Measurements from ENCODE around the gene DAAM1.
A peak's percentile ranks its signal among the peaks of the same experiment; 100 is the strongest.

DAAM1 gene

DNA sequence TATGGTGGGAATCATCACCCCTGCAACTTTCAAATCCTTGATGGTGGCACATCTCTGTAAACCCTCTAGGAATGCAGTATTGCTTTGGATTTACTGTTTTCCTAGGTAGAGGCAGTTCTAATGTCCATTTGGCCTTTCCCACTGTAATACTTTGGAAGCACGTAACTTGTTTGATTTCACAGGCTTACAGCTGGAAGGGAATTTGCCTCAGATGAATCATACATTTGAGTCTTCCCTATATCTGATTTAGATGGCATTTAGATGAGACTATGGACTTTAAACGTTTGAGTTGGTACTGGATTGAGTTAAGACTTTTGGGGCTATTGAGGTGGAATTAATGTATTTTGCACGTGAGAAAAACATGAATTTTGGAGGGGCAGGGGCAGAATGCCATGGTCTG is 35.9 kb downstream of the DAAM1 start:
- no peak for DNase-seq

DNA sequence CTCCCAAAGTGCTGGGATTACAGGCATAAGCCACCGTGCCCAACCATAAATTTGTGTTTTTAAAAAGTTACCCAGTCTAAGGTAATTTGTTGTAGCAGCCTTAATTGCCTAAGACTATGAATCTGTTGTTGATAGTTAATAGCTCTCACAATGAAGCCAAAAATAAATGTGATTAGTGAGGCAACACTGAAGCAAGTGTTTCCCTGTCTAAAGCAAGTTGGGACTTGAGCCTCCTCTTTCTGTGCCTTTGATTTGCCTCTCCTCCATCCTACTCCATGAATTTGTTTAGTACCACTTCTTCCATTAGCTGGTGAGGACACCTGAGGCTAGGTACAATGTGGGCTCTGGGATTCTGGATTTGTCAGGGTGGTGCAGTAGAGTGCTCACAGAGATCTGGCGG is 36.8 kb downstream of the DAAM1 start:
- no peak for DNase-seq

DNA sequence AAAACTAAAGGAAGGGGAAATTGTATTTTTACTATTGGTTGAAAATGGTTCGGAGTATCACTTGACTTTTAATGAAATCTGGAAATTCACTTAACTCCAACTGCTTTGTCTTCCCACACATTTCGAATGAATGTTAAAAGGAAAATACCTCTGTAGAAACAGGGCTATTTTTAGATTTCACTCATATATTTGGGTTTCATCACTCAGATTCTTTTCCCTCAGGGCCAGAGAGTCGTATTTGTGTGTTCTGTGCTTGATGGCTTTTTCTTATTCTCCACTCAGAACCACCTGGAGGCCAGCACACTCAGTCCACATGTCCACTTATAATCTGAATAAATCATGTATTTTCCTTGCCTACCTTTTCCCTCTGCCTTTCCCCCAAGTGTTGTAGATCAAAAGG is 40.0 kb downstream of the DAAM1 start:
- no peak for DNase-seq

DNA sequence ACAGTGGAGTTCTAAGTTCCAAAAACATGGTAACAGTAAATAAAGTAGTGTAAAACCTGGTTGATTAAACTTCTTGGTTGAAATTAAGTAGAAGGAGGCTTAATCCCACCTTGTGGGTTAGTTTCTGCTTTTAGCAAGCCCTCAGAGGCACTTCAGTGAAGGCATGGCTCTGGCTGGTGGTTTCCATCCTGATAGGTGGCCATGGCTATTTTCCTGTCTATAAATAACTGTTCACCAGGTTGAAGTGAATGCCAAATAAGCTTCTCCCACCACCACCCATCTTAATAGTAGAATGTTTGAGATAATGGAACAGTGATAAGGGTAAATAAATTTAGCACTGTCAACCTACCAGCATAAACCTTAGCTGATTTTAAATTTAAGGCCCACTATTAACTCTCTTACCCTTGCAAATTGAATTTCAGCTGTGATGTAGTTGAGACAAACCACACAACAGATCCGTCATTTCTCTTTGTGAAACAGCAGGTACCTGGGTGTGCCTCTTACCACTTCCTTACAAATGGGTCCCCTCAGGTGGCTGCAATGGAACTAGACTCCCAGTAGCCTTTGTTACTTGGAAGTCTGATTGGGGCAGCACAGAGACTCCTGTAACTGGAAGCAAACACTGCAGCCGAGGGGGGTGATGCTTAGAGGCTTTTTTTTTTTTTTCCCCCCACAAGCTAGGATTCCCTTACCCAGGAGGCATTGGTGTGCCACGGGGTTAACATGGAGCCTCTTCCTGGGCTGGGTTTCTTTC is 41.4 kb downstream of the DAAM1 start:
- DNase-seq: no peak

DNA sequence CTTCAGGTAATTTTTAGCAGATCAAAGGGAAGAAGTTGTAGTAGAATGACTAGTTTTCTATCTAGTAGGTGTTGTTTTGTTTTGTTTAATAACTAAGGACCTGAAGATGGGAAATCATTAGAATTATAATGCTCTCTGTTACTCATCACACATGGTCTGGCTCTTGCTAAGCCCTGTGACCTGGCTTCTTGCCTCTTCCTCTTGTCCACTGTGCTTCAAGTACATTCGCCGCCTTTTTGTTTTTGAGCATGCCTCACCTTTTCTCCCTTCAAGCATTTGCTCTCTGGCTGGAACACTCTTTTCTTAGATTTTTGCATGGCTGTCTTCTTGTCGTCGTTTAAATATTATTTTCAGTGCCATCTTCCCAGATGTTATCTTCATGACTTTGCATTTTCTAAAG is 47.7 kb downstream of the DAAM1 start:
- no peak for DNase-seq

DNA sequence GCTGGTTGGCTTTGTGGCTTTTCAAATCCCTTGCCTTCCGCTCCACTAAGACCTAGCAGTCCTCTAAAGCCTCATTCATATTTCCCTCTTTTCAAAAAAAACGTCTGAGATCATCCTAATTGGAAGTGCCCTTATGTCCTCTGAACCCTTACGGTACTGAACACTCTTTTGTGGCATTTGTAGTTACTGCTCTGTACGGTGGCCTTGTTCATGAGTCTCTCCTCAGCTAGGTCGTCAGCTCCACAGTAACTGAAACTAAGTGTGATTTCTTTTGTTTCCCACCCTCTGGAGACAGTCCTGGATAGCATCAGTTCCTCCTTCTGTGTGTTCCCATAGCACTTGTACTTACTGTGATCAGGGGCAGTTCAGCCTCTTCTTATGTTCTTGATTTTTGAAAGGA is 49.7 kb downstream of the DAAM1 start:
- DNase-seq: no peak

DNA sequence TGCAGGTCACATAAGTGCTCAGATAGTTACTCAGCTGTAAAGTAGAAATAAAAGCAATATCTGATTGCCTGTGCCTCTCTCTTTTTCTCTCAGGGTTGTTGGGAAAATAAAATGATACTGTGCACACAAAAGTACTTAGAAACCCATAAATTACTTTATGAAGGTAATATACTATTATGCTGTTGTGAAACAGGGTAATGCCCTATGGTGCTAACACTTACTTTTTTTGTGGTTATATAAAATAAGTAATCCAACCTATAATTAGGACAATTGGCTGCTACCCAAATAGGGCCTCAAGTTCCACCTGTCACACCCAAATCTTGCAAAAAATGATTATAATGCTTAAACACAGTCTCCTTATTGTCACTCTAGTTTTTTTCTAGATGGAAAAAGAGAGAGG is 50.6 kb downstream of the DAAM1 start:
- DNase-seq: no peak

DNA sequence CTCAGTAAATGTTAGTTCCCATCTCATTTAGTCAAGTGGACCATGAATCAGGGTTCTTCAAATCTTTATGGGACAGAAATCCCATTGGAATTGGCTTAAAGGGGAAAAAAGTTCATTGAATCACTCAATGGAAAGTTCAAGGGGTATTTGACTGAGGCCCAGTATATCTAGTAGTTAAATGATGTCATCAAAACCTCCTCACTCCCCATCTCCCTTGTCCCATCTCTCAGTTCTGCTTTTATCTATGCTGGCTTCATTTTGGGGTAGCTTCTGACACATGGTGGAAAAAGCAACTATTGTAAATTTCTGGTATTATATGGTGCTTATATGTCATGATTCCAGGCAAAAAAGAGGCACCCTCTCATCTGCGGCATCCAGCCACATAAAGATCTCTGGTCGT is 51.9 kb downstream of the DAAM1 start:
- no peak for DNase-seq

DNA sequence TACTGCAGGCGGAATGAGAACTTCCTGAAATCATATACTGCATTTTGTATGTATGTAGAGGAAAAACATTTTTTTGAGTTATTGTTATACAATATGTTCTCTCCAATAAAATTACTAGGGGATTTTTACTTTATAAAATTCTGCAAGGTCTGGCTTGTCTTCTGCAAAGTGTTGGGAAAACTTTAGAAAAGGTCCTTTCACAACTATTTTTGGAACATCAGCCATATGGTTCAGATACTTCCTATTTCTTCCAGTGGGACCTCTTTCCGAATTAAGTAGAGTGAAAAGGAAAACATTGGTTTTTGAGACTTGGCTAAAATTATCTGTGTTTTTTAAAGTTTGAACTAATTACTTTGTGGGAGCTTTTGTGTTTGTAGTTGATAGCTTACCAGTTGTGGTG is 52.7 kb downstream of the DAAM1 start:
- DNase-seq: no peak

DNA sequence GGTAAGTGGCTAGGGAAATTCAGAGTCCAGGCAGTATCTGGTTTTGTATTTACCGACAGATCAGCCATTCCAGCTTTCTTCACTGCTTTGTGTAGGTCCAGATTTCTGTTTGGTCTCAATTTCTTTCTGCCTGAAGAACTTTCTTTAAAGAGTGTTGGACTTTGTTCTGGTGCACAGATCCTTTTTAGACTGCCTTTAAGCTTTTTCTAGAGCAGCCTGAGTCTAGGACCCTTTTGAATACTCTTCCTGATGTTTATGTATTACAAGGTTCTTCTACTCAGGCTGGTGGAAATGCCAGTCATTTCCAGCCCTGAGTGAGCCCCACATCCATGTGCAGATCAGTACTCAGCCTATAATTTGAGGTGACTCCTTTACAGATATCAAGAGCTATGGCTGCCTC is 54.7 kb downstream of the DAAM1 start:
- no peak for DNase-seq

DNA sequence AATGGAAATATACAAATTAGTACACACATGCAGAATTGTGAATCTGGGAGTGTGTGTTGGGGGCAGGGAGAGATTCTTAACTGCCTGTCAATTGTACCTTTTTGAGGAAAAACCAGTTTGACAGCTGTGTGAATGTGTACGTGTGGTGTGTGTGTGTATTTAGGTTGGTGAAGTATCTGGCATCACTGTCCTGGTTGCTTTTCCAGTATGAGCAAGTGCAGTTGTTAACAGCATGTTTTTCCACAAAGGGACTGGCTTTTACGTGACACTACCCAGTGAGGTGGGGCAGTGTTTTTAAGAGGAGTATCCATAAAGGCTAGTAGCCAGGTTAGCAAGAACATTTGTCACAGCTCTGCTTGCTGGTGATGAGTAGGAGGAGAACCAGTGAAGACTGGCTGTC is 56.1 kb downstream of the DAAM1 start:
- DNase-seq: peak; percentile 90

DNA sequence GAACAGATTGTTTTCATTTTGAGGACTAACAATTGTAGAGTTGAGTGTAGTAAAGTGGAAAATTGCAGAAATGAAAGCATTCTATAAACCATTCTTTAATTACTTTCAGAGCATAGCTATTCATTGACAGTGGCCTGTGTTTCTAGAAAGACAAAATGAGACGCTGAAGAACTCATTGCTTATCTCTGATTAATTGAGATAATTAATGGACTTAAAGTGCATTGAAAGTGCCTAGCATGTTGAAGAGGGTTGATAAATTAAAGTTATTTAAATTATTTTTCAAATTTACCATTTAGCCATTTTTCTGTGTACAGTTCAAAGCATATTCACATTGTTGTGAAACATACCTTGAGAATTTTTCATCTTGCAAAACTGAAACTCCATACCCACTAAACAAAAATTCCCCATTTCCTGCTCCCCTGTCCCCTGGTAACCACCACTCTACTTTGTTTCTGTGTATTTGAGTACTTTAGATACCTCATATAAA is 57.4 kb downstream of the DAAM1 start:
- no peak for DNase-seq

DNA sequence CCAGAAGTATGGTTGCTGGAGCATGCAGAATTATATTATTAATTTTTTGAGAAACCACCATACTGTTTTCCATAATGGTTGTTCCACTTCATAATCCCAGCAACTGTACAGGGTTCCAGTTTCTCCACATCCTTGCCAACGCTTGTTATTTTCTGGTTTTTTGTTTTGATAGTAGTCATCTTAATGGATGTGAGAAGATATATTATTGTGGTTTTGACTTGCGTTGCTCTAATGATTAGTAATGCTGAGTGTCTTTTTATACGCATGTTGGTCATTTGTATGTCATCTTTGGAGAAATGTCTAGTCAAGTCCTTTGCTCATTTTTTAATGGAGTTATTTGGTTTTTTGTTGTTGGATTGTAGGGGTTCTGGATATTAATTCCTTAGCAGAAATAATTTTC is 58.1 kb downstream of the DAAM1 start:
- DNase-seq: no peak

DNA sequence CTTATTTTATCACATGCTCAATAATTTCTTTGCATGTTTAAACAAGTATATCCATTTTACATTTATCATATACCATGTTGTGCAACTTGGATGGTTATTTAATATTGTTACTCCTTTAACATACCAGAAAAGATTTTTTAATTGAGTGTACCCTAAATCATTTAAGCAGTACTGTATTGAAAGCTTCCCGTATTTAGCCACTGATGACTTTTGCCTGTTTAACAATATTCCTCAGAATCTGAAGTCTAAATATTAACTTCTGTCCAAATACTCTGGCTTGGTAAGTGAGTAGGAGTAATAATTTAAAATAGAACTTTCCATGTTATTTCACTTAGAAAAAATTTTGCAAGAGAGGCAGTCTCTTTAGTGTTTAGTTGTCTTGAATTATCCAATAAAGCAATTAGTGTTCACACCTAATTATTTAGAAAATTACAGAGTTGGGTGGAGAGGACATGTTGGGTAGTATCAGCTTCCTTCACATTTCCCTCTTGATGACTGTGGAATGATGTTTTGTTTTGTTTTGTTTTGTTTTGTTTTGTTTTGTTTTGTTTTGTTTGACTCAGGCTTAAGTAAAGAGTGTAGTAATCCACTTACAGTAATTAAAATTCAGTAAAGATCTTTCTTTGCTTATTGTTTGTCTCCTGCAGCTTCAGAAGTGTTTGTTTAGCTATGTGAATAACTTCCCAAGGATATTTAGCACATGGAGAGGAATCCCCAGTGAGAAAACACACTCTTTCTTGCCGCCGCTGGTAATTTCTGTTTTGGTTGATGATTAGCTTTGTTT is 59.5 kb downstream of the DAAM1 start:
- peak; percentile 10 for DNase-seq

DNA sequence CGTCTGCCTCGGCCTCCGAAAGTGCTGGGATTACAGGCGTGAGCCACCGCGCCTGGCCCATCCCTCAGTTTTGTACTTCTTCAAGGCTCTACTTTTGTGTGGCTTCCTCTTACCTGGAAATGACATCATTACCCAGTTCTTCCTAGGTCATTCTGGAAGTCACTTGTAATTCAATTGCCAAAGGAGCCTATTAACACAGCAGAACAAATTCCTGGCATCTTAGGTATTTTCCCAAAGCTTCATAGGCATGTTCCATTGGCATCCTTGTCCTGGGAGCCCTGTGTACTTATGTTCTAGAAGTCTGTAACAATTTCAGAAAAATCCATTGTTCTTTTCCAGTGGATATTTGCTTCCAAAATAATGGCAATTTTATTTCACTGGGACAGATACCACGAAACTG is 60.6 kb downstream of the DAAM1 start:
- DNase-seq: no peak

DNA sequence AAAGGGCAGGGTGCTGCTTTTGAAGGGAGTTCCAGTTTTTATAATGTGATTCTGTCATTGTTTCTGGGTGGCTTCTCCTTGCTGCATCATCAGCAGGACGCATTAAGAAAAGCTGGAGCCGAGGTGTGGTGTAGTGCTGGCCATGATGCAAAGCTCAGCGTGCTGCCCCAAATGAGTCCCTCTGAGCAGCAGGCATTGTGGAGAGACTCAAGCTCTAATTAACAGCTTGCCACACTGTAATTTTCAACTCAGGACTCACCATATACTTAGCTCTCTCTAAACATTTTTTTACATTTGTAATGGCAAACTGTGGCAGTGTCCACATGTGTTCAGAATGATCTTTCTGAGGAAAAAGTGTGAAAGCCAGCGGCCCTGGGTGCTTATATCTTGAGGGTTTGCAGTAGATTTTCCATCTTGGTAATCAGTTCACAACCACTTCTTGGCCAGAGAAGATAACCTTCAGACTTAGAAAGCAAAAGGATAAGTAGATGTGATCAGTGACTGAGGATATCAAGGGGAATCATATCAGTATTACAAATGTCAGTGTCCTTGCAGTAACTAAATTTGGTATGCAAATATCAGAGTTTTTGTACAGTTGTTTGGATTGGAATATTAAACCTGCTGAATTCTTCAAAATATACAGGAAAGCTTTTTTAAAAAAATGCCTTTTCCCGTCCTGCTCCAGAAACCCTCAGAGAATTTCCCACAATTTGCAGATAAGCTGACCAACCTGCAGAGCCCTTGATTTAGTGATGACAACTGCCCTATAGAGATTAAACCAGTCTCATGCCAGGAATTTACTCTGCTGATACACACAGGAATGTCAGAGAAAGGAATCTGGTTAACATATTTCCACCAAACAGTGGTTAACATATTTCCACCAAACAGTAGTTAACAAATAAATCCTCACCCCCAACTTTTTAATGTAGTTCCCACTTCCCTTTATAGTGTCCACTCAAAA is 63.6 kb downstream of the DAAM1 start:
- DNase-seq: no peak

DNA sequence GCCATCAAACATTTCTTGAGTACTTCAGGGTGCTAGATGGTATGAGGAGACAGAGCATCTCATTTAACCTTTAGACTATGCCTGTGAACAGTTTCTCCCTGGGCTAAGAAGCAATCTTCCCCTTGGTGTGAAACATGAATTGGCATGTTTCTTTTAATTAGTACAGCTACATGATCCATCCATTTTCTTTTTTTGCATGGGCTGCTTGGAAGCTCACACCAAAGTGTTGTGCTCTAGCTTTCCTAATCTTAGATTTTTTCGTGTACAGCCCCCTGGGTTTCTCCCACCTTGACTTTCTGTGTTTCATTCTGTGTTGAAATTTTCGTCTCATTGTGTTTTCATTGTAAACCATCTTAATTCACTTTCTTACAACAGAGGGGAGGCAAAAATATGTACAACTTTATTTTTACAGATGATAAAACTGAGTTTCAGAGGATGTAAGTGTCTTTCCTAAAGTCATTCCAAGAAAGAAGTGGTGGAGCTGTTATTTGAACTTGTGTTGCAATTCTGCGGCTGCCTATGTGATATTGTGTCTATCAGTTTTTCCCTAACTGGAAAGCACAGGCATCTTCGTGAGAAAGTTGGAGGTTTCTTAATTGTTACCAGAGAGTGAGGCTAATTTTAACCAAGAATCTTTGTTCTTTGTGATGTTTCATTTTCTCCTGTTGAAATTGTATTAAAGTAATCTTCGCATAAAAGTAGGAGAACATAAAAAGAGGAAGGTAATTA is 64.5 kb downstream of the DAAM1 start:
- DNase-seq: no peak

DNA sequence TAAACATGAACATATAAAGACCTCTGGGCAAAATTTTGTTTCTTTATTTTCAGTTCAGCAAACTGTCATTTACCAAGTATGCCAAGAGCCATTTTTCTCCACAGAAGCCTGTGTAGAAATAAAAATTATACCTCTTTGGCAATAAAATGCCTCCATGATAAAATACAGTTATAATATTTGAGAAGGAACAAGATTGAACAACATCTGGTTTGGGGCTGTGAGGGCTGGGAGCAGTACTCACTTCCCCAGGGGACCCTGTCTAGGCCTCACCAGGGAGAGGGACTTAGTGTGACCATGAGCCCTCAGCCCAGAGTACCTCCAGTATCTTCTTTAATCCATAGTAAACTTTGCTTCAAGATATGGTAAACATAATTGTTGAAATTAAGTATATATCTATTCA is 65.1 kb downstream of the DAAM1 start:
- no peak for DNase-seq

DNA sequence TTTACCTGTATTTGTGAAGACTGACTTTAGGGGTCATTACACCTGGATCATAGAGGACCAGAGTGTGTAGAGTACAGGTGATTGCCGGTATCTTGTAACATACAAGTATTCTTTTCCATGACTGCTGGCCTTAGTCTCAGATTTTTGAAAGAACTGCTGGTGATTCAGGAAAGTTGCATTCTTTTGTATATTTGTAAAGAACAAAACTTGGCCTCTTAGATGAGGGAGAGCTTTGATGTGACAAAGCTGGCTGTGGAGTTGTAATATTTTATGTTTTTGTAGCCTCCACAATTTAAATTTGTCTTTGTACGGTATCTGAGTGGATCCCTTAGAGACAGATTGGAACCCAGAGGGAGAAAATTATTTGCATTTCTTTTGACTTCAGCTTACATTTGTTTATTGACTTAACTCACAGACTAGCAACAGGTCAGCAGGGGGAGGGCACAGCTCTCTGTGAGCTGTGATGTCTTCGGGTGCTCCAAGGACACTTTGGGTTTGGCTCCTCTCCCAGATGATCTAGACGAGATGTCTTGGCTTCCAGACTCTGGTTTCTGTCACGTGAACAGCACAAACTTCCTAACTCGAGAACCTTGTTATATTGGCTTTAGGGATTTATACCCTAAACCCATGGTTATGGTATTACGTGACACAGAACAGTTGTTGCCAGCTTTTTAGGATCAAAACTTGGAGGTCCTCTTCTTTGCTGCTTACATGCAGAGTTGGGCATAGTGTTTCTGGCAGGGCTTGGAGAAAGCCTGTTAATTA is 65.9 kb downstream of the DAAM1 start:
- peak; percentile 24 for DNase-seq

DNA sequence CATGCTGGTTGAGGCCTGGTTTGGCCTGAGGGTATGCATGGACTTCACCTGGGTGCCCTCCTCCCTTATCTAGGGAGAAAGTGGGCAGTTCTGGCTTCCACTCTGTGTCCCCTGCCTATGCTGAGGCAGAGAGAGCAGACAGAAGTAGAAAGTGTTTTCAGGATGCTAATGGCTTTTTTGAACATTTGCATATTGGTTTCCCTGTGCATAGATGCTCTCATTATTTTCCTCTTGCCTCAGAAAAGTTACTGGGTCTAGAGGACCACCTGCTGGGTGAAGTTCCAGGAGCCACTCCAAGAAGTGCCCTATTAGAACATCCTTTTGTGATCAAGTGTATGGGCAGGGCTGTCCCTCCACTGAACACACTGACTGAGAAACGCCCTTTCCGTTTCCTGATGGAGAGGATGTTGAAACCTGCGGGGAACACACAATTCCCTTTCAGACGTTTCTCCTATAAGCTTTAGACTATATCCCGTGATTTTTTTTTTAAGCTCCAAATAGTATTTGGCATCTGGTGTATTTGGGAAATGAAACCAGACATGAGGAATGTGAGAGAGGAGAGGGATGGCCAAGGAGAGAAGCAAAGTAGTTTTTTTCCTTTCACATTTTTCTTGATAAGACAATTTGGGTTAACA is 66.6 kb downstream of the DAAM1 start:
- no peak for DNase-seq

DNA sequence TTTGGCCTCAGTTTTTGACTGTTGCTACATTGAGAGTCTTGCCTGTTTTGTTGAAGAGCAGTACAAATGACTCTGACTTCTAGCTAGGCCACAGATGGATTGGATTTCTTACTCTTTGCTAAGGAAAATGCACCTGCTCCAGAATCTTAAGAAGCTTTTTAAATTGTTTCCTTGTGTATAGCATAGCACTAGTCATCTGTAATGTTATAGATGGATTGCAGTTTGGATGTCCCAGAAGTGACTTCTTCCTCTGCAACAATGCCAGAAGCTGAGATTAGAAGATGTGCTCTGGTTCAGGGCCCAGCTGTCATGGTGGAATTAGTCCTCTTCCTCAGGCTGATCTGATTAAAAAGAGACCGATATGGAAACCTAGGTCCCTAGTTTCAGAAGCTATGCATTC is 67.9 kb downstream of the DAAM1 start:
- no peak for DNase-seq

All from DMS53 (cell line).